Liver (tissue), 9 donors: ENCODE results near the gene ERC2. TPM values are rescaled to one million over a fixed set of nuclear protein-coding genes. Genes with fewer than 3 reads are reported as not detected.

Experiments
- DNase-seq: peaks from one replicate; pipeline ENCODE4 v3.0.0-alpha.2; 2017; ENCODE audit warnings: low spot score
- H3K27ac ChIP-seq, 2 donors: one replicate each; pipeline ENCODE4 v1.7.0; 2013; ENCODE audit warnings: inconsistent platforms in 2 of 2, low read length in 2 of 2, control low read depth in 1 of 2, low read depth in 1 of 2, mild to moderate bottlenecking in 1 of 2
- H3K27me3 ChIP-seq, 4 donors: one replicate each; pipeline versions ENCODE4 v1.6.1 to v1.7.0; 2013; ENCODE audit warnings: low read length in 3 of 4, inconsistent platforms in 1 of 4, mild to moderate bottlenecking in 1 of 4, moderate library complexity in 1 of 4; ENCODE audit not compliant: control insufficient read depth in 4 of 4, insufficient read depth in 4 of 4
- H3K36me3 ChIP-seq, 4 donors: one replicate each; pipeline versions ENCODE4 v1.6.1 to v1.7.0; 2013; ENCODE audit warnings: low read length in 3 of 4, mild to moderate bottlenecking in 3 of 4, low read depth in 1 of 4, moderate library complexity in 1 of 4; ENCODE audit not compliant: control insufficient read depth in 4 of 4, insufficient read depth in 3 of 4
- H3K4me1 ChIP-seq, 4 donors: one replicate each; pipeline versions ENCODE4 v1.6.1 to v1.7.0; 2013; ENCODE audit warnings: low read length in 3 of 4, mild to moderate bottlenecking in 3 of 4, moderate library complexity in 1 of 4; ENCODE audit not compliant: control insufficient read depth in 4 of 4, insufficient read depth in 4 of 4
- H3K4me3 ChIP-seq, 3 donors: one replicate each; pipeline versions ENCODE4 v1.6.1 to v1.7.0; 2013; ENCODE audit warnings: low read length in 3 of 3, control low read depth in 1 of 3, low read depth in 1 of 3, mild to moderate bottlenecking in 1 of 3
- H3K9ac ChIP-seq, 2 donors: one replicate each; pipeline ENCODE4 v1.7.0; 2013; ENCODE audit warnings: low read length in 2 of 2, mild to moderate bottlenecking in 2 of 2, moderate library complexity in 2 of 2, control low read depth in 1 of 2, low read depth in 1 of 2
- H3K9me3 ChIP-seq, 4 donors: one replicate each; pipeline versions ENCODE4 v1.6.1 to v1.7.0; 2013; ENCODE audit warnings: low read length in 3 of 4; ENCODE audit not compliant: control insufficient read depth in 4 of 4
- FOXA1 ChIP-seq: IDR thresholded peaks from 2 replicates; pipeline ENCODE4 v1.6.1; 2016; ENCODE audit warnings: antibody characterized with exemption
- FOXA2 ChIP-seq: IDR thresholded peaks from 2 replicates; pipeline ENCODE4 v1.6.1; 2016; ENCODE audit warnings: antibody characterized with exemption
- HNF4A ChIP-seq, 2 donors: conservative IDR thresholded peaks; 2 replicates each; pipeline ENCODE4 v1.6.1; 2016; ENCODE audit warnings: antibody characterized with exemption in 2 of 2, mild to moderate bottlenecking in 2 of 2
- HNF4G ChIP-seq: IDR thresholded peaks from 2 replicates; pipeline ENCODE4 v1.6.1; 2016; ENCODE audit warnings: antibody characterized with exemption
- JUND ChIP-seq, 2 donors: IDR thresholded peaks; 2 replicates each; pipeline ENCODE4 v1.6.1; 2016; ENCODE audit warnings: antibody characterized with exemption in 2 of 2
- NR2F2 ChIP-seq: IDR thresholded peaks from 2 replicates; pipeline ENCODE4 v1.6.1; 2016; ENCODE audit warnings: antibody characterized with exemption
- RAD21 ChIP-seq, 2 donors: IDR thresholded peaks; 2 replicates each; pipeline ENCODE4 v1.6.1; 2016; ENCODE audit warnings: antibody characterized with exemption in 2 of 2, mild to moderate bottlenecking in 2 of 2
- RXRA ChIP-seq, 2 donors: IDR thresholded peaks; 2 replicates each; pipeline ENCODE4 v1.6.1; 2017 to 2018; ENCODE audit warnings: antibody characterized with exemption in 2 of 2, mild to moderate bottlenecking in 1 of 2
- SP1 ChIP-seq: IDR thresholded peaks from 2 replicates; pipeline ENCODE4 v1.6.1; 2018; ENCODE audit warnings: antibody characterized with exemption, mild to moderate bottlenecking
- TAF1 ChIP-seq: conservative IDR thresholded peaks from 2 replicates; pipeline ENCODE4 v1.6.1; 2016; ENCODE audit warnings: antibody characterized with exemption, mild to moderate bottlenecking
- WGBS: extraction: QIAGEN DNeasy Blood & Tissue Kit; methylation state at CpG from one replicate; pipeline ENCODE4 v1.1.7; 2013; 5-methylcytosine and 5-hydroxymethylcytosine counted together
- polyA plus RNA-seq, 2 donors: library from polyadenylated mRNA; stranded (reverse) in 1 of 2; unstranded in 1 of 2; fragments of 200-250 nt in 1 of 2; fragments of >200 nt in 1 of 2; fragmentation: Nextera tagmentation in 1 of 2; extraction: Ambion mirVana in 1 of 2; gene quantifications; one replicate each; pipeline versions ENCODE4 v1.2.1 to v1.2.3, GENCODE V29; 2013 to 2015
- total RNA-seq, 2 donors: library from RNA; depleted of rRNA; stranded (reverse); fragments of >200 nt; gene quantifications; one replicate each; pipeline ENCODE4 v1.2.3, GENCODE V29; 2014
- TF ChIP-seq, protein P1 (sequence below): IDR thresholded peaks from 2 replicates; pipeline ENCODE4 v1.6.1; 2016; ENCODE audit warnings: antibody characterized with exemption
- TF ChIP-seq, protein P2 (sequence below): IDR thresholded peaks from 2 replicates; pipeline ENCODE4 v1.6.1; 2016; ENCODE audit warnings: antibody characterized with exemption
- TF ChIP-seq, protein P3 (sequence below): IDR thresholded peaks from 2 replicates; pipeline ENCODE4 v1.6.1; 2016; ENCODE audit warnings: antibody characterized with exemption, mild to moderate bottlenecking
- TF ChIP-seq, protein P4 (sequence below): IDR thresholded peaks from 2 replicates; pipeline ENCODE4 v1.6.1; 2016; ENCODE audit warnings: antibody characterized with exemption
- TF ChIP-seq, protein P5 (sequence below): fragments of 150-350 bp; IDR thresholded peaks from 2 replicates; pipeline ENCODE4 v1.5.1; 2017; ENCODE audit warnings: improper control_type of control experiment, low read depth, low read length; ENCODE audit not compliant: missing input control
- donor health status: healthy.
- donor health status: healthy.
- donor health status: healthy.
- donor health status: healthy.
- donor health status: healthy.

Gene ERC2
- total and polyA plus RNA-seq, 4 donors = 0.14 to 0.25 TPM; not detected in 2

DNA sequence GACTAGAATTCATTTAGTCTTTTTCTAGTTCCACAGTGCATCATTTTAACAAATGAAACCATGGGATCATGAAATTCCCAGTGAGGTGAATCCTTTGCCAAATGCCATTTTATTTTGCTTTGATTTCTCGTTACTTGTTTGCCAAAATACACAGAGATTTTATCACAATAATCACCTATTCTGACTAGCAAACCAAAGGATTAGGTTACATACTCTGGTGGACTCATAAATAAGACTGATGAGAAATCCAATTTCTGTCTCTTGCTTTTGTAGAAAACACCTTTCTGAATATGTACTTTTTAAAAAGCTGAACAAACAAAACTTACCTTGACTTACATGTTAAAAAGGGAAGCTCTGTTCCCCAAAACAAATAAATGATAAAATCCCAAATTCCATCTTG, 12.2 kb downstream of the ERC2 start:
- Histone ChIP-seq H3K9me3 (no peaks in the 10 kb centered on the region), H3K9ac (no peak overlapping the region), H3K27me3 (peaks cover 0 to 8% (median 0%) of the 10 kb centered on the region in 4 donors), H3K36me3 (no peaks in the 10 kb centered on the region), H3K4me3 (no peak overlapping the region), H3K4me1 (no peaks in the 10 kb centered on the region), H3K27ac (no peak overlapping the region)
- whole genome bisulfite sequencing = 17% methylated on average over 1 of the region's 1 CpG
- TF ChIP-seq, protein P1, sequence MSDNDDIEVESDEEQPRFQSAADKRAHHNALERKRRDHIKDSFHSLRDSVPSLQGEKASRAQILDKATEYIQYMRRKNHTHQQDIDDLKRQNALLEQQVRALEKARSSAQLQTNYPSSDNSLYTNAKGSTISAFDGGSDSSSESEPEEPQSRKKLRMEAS = no peak
- no peak for TF ChIP-seq JUND (IDR thresholded peaks at IDR 0.05)
- TF ChIP-seq RAD21 (IDR thresholded peaks at IDR 0.05) = no peak
- no peak for TF ChIP-seq TAF1
- no peak for DNase-seq

DNA sequence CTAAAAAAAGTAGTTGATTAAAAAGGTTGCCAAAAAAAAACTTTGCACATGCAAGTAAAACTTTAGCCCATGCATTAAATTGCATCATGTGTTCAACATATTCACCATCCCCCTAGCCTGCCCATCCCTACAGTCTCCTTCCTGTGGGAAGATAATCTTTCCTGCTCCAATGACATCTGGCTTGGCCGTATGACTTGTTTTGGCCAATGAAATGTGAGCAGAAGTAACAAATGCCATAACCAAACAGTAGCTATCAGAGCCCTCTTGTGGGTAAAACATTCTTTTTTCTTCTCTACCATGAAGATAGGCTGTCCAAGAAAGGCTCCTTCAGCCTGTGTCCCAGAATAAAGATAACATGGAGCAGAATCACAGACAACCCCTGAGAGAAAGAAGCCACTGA, 15.3 kb downstream of the ERC2 start:
- Histone ChIP-seq H3K4me3 (no peak overlapping the region), H3K27me3 (peaks cover 0 to 6% (median 0%) of the 10 kb centered on the region in 4 donors), H3K4me1 (no peaks in the 10 kb centered on the region), H3K27ac (no peak overlapping the region), H3K9ac (no peak overlapping the region), H3K36me3 (no peaks in the 10 kb centered on the region), H3K9me3 (no peaks in the 10 kb centered on the region)
- TF ChIP-seq HNF4G = no peak
- no peak for TF ChIP-seq JUND (IDR thresholded peaks at IDR 0.05)
- no peak for TF ChIP-seq NR2F2
- TF ChIP-seq, protein P2, sequence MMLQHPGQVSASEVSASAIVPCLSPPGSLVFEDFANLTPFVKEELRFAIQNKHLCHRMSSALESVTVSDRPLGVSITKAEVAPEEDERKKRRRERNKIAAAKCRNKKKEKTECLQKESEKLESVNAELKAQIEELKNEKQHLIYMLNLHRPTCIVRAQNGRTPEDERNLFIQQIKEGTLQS = no peak
- TF ChIP-seq, protein P3, sequence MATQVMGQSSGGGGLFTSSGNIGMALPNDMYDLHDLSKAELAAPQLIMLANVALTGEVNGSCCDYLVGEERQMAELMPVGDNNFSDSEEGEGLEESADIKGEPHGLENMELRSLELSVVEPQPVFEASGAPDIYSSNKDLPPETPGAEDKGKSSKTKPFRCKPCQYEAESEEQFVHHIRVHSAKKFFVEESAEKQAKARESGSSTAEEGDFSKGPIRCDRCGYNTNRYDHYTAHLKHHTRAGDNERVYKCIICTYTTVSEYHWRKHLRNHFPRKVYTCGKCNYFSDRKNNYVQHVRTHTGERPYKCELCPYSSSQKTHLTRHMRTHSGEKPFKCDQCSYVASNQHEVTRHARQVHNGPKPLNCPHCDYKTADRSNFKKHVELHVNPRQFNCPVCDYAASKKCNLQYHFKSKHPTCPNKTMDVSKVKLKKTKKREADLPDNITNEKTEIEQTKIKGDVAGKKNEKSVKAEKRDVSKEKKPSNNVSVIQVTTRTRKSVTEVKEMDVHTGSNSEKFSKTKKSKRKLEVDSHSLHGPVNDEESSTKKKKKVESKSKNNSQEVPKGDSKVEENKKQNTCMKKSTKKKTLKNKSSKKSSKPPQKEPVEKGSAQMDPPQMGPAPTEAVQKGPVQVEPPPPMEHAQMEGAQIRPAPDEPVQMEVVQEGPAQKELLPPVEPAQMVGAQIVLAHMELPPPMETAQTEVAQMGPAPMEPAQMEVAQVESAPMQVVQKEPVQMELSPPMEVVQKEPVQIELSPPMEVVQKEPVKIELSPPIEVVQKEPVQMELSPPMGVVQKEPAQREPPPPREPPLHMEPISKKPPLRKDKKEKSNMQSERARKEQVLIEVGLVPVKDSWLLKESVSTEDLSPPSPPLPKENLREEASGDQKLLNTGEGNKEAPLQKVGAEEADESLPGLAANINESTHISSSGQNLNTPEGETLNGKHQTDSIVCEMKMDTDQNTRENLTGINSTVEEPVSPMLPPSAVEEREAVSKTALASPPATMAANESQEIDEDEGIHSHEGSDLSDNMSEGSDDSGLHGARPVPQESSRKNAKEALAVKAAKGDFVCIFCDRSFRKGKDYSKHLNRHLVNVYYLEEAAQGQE = no peak
- TF ChIP-seq FOXA1 = no peak
- no peak for TF ChIP-seq HNF4A (conservative IDR thresholded peaks at IDR 0.05)
- TF ChIP-seq, protein P4, sequence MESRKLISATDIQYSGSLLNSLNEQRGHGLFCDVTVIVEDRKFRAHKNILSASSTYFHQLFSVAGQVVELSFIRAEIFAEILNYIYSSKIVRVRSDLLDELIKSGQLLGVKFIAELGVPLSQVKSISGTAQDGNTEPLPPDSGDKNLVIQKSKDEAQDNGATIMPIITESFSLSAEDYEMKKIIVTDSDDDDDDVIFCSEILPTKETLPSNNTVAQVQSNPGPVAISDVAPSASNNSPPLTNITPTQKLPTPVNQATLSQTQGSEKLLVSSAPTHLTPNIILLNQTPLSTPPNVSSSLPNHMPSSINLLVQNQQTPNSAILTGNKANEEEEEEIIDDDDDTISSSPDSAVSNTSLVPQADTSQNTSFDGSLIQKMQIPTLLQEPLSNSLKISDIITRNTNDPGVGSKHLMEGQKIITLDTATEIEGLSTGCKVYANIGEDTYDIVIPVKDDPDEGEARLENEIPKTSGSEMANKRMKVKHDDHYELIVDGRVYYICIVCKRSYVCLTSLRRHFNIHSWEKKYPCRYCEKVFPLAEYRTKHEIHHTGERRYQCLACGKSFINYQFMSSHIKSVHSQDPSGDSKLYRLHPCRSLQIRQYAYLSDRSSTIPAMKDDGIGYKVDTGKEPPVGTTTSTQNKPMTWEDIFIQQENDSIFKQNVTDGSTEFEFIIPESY = no peak
- no peak for DNase-seq
- 23% methylated on average over 1 of the region's 1 CpG for WGBS

DNA sequence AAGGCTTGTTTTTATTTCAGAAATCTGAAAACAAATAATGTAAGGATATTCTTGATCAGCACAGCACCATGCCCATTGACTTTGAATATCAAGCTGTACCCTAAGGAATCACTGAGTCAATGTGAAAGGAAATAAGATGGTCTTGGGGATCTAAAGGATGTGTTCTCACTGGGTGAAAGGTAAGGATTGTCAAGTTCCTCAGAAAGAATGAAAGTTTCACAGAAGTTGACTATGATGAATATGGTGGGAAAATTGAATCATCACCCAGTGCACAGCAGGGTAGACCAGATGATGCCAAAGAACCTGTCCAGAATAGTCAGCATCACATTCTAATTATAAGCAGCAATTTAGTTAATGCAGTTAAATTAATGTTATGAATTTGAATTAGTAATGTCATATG, 16.2 kb downstream of the ERC2 start:
- no peak for DNase-seq
- no peak overlapping the region for H3K4me3 ChIP-seq
- no peaks in the 10 kb centered on the region for H3K36me3 ChIP-seq
- TF ChIP-seq, protein P2 = no peak
- TF ChIP-seq HNF4G (no peak), RAD21 (IDR thresholded peaks at IDR 0.05) (no peak), FOXA2 (no peak), SP1 (no peak), RXRA (IDR thresholded peaks at IDR 0.05) (no peak)
- TF ChIP-seq, protein P3 = no peak
- TF ChIP-seq, protein P5, sequence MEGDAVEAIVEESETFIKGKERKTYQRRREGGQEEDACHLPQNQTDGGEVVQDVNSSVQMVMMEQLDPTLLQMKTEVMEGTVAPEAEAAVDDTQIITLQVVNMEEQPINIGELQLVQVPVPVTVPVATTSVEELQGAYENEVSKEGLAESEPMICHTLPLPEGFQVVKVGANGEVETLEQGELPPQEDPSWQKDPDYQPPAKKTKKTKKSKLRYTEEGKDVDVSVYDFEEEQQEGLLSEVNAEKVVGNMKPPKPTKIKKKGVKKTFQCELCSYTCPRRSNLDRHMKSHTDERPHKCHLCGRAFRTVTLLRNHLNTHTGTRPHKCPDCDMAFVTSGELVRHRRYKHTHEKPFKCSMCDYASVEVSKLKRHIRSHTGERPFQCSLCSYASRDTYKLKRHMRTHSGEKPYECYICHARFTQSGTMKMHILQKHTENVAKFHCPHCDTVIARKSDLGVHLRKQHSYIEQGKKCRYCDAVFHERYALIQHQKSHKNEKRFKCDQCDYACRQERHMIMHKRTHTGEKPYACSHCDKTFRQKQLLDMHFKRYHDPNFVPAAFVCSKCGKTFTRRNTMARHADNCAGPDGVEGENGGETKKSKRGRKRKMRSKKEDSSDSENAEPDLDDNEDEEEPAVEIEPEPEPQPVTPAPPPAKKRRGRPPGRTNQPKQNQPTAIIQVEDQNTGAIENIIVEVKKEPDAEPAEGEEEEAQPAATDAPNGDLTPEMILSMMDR = no peak
- H3K9me3 ChIP-seq = no peaks in the 10 kb centered on the region
- H3K9ac ChIP-seq = no peak overlapping the region
- H3K27me3 ChIP-seq = peaks cover 0 to 6% (median 0%) of the 10 kb centered on the region in 4 donors
- H3K27ac ChIP-seq = no peak overlapping the region
- peaks cover 0 to 2% (median 0%) of the 10 kb centered on the region in 4 donors for H3K4me1 ChIP-seq
